ENCODE data around the gene HOOK1. TPM values are rescaled to one million over a fixed set of nuclear protein-coding genes. Genes with fewer than 3 reads are reported as not detected.

The HOOK1 gene
- total RNA-seq, 4 donors from 2014 or later: under 0.01 to 0.87 (median 0.61) TPM

DNA sequence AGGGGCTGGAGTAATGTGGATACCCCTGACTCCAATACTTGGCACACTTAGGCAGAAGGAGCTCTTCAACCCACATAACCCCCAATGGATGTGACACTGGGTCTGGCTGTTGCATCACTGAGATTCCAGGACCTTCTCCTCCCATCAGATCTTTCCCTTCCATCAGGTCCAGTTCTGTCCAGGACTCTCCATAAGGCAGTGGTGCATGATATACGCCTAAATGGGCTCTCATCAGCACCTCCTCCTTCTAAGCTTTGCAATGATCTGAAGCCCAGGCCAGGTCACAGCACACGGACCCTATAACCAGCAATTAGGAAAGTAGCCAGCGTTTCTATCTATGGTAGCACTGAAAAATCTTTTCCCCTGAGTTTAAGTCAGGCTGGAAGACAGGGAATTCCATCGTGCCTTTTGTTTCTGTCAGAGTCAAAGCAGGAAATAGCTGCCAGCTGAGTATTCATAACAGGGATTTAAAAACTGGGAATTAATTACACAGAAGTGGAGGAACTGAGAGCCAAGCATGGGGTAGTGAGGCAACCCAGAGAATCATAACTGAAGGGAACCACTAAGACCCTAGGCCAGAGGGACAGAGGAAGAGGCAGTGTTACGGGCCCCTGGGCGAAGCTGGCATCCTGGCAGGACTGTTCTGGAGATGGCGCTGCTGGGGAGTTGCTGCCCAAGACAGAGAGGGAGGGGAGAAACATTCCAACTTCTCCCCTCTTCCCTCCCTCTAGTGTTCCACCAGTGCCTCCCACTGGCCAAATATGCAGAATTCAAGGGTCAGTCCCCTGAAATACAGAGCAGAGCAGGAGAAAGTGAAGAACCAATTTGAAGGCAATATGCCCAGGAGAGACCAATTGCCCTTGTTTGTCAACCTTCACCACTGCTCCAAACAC lies 37.5 kb upstream of the HOOK1 start:
- TF ChIP-seq, protein P1, sequence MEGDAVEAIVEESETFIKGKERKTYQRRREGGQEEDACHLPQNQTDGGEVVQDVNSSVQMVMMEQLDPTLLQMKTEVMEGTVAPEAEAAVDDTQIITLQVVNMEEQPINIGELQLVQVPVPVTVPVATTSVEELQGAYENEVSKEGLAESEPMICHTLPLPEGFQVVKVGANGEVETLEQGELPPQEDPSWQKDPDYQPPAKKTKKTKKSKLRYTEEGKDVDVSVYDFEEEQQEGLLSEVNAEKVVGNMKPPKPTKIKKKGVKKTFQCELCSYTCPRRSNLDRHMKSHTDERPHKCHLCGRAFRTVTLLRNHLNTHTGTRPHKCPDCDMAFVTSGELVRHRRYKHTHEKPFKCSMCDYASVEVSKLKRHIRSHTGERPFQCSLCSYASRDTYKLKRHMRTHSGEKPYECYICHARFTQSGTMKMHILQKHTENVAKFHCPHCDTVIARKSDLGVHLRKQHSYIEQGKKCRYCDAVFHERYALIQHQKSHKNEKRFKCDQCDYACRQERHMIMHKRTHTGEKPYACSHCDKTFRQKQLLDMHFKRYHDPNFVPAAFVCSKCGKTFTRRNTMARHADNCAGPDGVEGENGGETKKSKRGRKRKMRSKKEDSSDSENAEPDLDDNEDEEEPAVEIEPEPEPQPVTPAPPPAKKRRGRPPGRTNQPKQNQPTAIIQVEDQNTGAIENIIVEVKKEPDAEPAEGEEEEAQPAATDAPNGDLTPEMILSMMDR (IDR thresholded peaks at IDR 0.05): no peak
- no peak for TF ChIP-seq EP300 (IDR thresholded peaks at IDR 0.05)
- TF ChIP-seq POLR2A (IDR thresholded peaks at IDR 0.05): no peak
- Histone ChIP-seq H3K36me3 (no peaks in the 10 kb centered on the region), H3K4me3 (no peak overlapping the region), H3K4me1 (peaks cover 0 to 3% (median 0%) of the 10 kb centered on the region in 4 donors), H3K27ac (no peak overlapping the region), H3K9me3 (no peaks in the 10 kb centered on the region), H3K27me3 (no peaks in the 10 kb centered on the region)
- no peak for DNase-seq (ENCODE audit: low spot score in 2 of 2)
- WGBS, 2 donors: 51 to 63% methylated on average over 7 of the region's 7 CpGs

DNA sequence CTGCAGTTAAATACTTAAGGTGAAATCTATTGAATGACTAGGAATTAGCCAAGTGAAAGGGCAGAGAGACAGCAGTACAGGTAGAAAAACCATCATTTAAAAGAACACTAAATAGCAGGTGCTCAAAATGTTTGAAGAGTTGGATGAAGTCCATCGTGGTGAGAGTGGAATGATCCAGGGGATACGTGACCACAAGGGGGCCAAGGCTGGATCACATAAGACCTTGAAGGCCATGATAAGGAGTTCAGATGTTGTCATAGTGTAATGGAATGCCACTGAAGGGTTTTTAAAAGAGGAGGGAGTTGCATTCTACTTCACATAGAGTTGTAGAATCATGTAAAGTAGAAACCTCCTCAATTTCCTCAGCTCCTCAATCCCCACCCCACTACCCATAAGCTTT lies 34.8 kb upstream of the HOOK1 start:
- Histone ChIP-seq H3K4me3 (no peak overlapping the region), H3K4me1 (peaks cover 0 to 3% (median 0%) of the 10 kb centered on the region in 4 donors), H3K36me3 (no peaks in the 10 kb centered on the region), H3K27me3 (no peaks in the 10 kb centered on the region), H3K27ac (no peak overlapping the region), H3K9me3 (no peaks in the 10 kb centered on the region)
- WGBS, 2 donors: 75 to 81% methylated on average over 2 of the region's 2 CpGs
- DNase-seq (ENCODE audit: low spot score in 2 of 2): no peak
- TF ChIP-seq, protein P1 (IDR thresholded peaks at IDR 0.05): peak in 1 of 5 experiments; percentile 9
- no peak for TF ChIP-seq POLR2A (IDR thresholded peaks at IDR 0.05)

DNA sequence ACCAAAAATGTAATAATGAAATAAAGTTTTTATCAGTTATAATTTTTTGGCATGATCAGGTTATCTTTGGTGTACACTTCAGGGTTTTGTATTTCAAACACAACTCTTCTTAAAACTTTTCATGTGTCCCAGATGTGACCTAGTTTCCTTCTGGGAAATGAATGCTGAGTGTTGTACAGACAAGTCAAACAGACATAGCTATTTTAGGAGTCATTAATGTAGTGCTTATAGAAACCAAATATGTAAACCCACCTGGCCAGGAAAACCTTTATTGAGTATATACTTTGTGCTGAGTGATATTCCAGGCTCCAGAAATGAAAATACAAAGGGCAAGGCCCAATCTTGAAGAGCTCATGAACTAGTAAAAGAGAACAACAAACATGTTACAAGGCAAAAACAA lies 25.9 kb upstream of the HOOK1 start:
- no peak for TF ChIP-seq EP300 (IDR thresholded peaks at IDR 0.05)
- TF ChIP-seq, protein P1 (IDR thresholded peaks at IDR 0.05): no peak
- no peak for TF ChIP-seq POLR2A (IDR thresholded peaks at IDR 0.05)
- Histone ChIP-seq H3K36me3 (peaks cover 0 to 3% (median 0%) of the 10 kb centered on the region in 3 donors), H3K9me3 (peaks cover 0 to 14% (median 2%) of the 10 kb centered on the region in 4 donors), H3K27me3 (no peaks in the 10 kb centered on the region), H3K4me3 (no peak overlapping the region), H3K27ac (no peak overlapping the region), H3K4me1 (no peaks in the 10 kb centered on the region)
- no peak for DNase-seq (ENCODE audit: low spot score in 2 of 2)

DNA sequence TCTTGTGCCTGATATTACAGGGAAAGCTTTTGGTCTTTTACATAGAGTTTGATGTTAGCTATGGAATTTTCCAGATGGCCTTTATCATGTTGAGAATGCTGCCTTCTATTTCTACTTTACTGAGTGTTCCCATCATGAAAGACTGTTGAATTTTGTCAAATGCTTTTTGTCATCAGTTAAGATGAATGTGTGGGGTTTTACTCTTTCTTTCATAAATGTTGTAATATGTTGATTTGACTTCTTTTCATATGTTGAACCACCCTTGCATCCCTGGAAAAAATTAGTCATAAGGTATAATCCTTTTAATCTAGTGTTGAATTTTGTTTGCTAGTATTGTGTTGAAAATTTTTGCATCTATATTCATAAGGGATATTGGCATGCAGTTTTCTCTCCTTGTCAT lies 16.1 kb upstream of the HOOK1 start:
- no peak for DNase-seq (ENCODE audit: low spot score in 2 of 2)

More for the DNA sequence above, 16.1 kb upstream of the HOOK1 start:
- TF ChIP-seq POLR2A (IDR thresholded peaks at IDR 0.05): no peak
- TF ChIP-seq, protein P1 (IDR thresholded peaks at IDR 0.05): no peak
- TF ChIP-seq EP300 (IDR thresholded peaks at IDR 0.05): no peak
- H3K9me3 ChIP-seq: peaks cover 0 to 14% (median 6%) of the 10 kb centered on the region in 4 donors
- no peaks in the 10 kb centered on the region for H3K36me3 ChIP-seq
- H3K27me3 ChIP-seq: no peaks in the 10 kb centered on the region
- H3K4me3 ChIP-seq: no peak overlapping the region
- H3K4me1 ChIP-seq: no peaks in the 10 kb centered on the region
- H3K27ac ChIP-seq: no peak overlapping the region

Data from tibial nerve (tissue), 4 donors.